Keratinocyte (primary cell): ENCODE data around the gene GLIPR1L1.

ENCODE experiments used
- EZH2 ChIP-seq: IDR thresholded peaks from one replicate; pipeline ENCODE4 v1.6.1; 2012; ENCODE audit warnings: inconsistent platforms, mild to moderate bottlenecking, low read length, moderate library complexity
- TF ChIP-seq, protein P1 (sequence below), 3 experiments: IDR thresholded peaks in 1 of 3; conservative IDR thresholded peaks in 1 of 3; optimal IDR thresholded peaks in 1 of 3; 2 replicates in 2 of 3; 3 replicates in 1 of 3; pipeline versions ENCODE3 to v1.5.1; 2011; ENCODE audit warnings: low read length in 3 of 3, mild to moderate bottlenecking in 3 of 3, moderate library complexity in 2 of 3, control low read depth in 1 of 3, inconsistent platforms in 1 of 3; ENCODE audit not compliant: insufficient read depth in 2 of 3; ENCODE audit errors: extremely low read depth in 1 of 3

DNA sequence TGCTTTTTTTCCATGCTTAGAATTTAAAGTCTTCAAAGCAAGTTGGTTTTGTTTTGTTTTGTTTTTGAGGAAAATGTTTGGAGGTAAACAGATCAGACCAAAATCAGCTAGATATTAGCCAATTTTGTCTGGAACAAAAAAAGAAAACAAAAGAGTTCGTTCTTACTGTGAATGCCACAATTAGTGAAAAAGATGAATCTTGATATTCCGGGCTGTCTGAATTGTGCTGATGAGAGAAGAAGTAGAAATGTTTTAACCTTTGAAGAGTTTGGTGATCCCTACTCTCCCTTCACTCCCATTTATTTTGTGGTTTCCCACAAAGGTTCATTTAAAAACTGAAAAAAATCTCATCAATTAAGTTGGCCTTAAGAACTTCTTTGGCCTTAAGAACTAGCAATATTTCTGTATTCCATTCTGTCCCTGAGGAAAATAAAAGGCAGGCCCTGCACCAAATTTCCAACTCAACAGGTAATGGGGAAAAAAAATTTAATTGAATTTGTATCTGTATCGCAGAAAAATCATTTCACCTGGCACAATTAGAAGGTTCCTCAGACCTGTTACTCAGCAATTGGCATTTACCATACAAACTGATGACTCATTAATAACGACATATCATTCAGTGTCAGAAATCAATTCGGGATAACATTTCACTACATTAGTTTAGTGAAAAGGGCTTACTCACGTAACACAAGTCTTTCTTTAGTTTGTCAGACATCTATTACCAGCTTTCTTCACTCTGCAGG, 55.9 kb downstream of the GLIPR1L1 start:
- TF ChIP-seq, protein P1, sequence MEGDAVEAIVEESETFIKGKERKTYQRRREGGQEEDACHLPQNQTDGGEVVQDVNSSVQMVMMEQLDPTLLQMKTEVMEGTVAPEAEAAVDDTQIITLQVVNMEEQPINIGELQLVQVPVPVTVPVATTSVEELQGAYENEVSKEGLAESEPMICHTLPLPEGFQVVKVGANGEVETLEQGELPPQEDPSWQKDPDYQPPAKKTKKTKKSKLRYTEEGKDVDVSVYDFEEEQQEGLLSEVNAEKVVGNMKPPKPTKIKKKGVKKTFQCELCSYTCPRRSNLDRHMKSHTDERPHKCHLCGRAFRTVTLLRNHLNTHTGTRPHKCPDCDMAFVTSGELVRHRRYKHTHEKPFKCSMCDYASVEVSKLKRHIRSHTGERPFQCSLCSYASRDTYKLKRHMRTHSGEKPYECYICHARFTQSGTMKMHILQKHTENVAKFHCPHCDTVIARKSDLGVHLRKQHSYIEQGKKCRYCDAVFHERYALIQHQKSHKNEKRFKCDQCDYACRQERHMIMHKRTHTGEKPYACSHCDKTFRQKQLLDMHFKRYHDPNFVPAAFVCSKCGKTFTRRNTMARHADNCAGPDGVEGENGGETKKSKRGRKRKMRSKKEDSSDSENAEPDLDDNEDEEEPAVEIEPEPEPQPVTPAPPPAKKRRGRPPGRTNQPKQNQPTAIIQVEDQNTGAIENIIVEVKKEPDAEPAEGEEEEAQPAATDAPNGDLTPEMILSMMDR (optimal IDR thresholded peaks at IDR 0.05 in 1 of 3, IDR thresholded peaks at IDR 0.05 in 1 of 3, conservative IDR thresholded peaks at IDR 0.05 in 1 of 3; ENCODE audit: extremely low read depth in 1 of 3, insufficient read depth in 2 of 3, low read length in 3 of 3): no peak
- no peak for TF ChIP-seq EZH2
